ENCODE results near the gene NUP93.

The NUP93 gene

DNA sequence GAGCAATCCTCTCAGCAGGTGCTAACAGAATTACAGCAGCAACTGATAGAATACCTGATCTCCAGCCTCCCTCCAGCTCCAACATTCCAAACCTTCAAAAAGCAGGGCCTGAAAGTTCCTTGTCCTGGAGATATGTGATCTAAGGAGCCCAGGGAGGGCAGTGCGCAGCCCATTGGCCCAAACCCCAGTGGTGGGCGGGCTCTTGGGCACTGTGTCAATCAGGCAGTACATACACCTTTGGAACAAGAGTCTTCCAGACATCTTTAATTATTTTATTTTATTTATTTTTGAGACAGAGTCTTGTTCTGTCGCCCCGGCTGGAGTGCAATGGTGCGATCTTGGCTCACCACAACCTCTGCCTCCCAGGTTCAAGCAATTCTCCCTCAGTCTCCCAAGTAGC is 159.3 kb downstream of the NUP93 start:
- TF ChIP-seq, protein P1, sequence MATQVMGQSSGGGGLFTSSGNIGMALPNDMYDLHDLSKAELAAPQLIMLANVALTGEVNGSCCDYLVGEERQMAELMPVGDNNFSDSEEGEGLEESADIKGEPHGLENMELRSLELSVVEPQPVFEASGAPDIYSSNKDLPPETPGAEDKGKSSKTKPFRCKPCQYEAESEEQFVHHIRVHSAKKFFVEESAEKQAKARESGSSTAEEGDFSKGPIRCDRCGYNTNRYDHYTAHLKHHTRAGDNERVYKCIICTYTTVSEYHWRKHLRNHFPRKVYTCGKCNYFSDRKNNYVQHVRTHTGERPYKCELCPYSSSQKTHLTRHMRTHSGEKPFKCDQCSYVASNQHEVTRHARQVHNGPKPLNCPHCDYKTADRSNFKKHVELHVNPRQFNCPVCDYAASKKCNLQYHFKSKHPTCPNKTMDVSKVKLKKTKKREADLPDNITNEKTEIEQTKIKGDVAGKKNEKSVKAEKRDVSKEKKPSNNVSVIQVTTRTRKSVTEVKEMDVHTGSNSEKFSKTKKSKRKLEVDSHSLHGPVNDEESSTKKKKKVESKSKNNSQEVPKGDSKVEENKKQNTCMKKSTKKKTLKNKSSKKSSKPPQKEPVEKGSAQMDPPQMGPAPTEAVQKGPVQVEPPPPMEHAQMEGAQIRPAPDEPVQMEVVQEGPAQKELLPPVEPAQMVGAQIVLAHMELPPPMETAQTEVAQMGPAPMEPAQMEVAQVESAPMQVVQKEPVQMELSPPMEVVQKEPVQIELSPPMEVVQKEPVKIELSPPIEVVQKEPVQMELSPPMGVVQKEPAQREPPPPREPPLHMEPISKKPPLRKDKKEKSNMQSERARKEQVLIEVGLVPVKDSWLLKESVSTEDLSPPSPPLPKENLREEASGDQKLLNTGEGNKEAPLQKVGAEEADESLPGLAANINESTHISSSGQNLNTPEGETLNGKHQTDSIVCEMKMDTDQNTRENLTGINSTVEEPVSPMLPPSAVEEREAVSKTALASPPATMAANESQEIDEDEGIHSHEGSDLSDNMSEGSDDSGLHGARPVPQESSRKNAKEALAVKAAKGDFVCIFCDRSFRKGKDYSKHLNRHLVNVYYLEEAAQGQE (IDR thresholded peaks at IDR 0.05; ENCODE audit: insufficient read depth in 1 of 2, low read depth in 2 of 2, low read length in 2 of 2): no peak
- TF ChIP-seq FOXP2 (optimal IDR thresholded peaks at IDR 0.05; ENCODE audit: borderline replicate concordance, extremely low read depth, extremely low read length, insufficient read depth): no peak
- no peak for TF ChIP-seq POLR2AphosphoS5 (IDR thresholded peaks at IDR 0.05; ENCODE audit: low read depth, low read length)

DNA sequence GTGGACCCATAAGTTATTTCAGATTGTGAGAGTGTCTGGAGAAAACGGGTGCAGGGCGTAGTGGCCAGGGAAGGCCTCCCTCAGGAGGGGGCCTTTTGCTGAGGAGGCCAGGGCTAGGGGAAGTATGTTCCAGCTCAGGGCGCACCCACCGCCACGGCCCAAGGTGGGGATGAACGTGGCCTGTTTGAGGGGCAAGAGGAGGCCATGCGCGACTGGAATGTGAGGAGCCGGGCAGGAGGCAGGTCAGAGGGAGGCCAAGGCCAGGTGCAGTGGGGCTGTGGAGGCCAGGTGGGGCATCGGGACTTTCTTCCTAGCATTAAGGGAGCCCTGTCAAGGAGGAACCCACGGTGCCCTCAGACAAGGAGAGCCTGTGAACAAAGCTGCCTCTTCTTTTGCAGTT is 161.8 kb downstream of the NUP93 start:
- no peak for TF ChIP-seq FOXP2 (optimal IDR thresholded peaks at IDR 0.05; ENCODE audit: borderline replicate concordance, extremely low read depth, extremely low read length, insufficient read depth)
- no peak for TF ChIP-seq SIN3A (IDR thresholded peaks at IDR 0.05; ENCODE audit: borderline replicate concordance, insufficient read depth, low read length)
- TF ChIP-seq, protein P1 (IDR thresholded peaks at IDR 0.05; ENCODE audit: insufficient read depth in 1 of 2, low read depth in 2 of 2, low read length in 2 of 2): no peak
- no peak for TF ChIP-seq TAF1 (IDR thresholded peaks at IDR 0.05; ENCODE audit: borderline replicate concordance, insufficient read depth, low read length)
- TF ChIP-seq POLR2AphosphoS5 (IDR thresholded peaks at IDR 0.05; ENCODE audit: low read depth, low read length): no peak

DNA sequence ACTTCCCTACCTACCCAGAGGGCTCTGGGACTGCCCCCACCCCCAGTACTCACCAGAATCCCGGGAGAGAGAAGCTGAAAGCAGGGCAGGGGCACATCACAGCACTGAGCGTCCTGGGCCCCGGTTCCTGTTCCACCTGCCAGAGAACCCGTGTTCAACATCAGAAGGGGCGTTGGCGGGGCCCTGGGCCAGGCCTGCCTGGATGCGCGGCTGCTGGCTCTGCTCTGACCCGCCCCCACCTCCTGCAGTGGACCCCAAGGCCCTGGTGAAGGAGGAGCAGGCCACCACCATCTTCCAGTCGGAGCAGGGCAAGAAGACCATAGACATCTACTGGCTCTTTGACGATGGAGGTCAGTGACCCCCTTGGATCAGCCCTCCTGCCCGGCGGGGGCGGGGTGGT is 162.8 kb downstream of the NUP93 start:
- TF ChIP-seq FOXP2 (optimal IDR thresholded peaks at IDR 0.05; ENCODE audit: borderline replicate concordance, extremely low read depth, extremely low read length, insufficient read depth) (no peak), SIN3A (IDR thresholded peaks at IDR 0.05; ENCODE audit: borderline replicate concordance, insufficient read depth, low read length) (no peak), POLR2AphosphoS5 (IDR thresholded peaks at IDR 0.05; ENCODE audit: low read depth, low read length) (no peak)
- TF ChIP-seq, protein P1 (IDR thresholded peaks at IDR 0.05; ENCODE audit: insufficient read depth in 1 of 2, low read depth in 2 of 2, low read length in 2 of 2): no peak

DNA sequence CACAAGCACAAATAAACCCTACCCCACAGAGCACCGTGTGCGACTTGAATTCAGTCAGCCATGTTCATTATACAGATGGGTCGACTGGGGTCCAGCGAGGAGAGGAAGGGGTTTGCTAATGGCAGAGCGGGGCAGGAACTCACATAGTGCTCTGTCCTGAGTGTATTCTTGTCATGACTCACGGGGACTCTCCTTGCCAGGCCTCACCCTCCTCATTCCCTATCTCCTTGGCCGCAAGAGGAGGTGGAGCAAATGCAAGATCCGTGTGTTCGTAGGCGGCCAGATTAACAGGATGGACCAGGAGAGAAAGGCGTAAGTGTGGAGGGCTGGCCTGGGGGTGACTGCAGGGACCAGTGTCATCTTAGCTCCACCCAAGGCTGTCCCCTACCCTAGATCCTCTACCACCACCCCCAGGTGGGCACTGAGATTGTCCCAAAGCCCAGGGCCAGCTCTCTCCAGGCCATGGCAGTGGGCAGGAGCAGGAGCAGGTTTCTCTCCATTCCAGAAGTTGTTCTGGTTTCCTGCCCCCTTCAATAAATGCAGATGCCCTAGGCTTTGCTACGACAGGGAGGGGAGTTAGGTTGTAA is 164.5 kb downstream of the NUP93 start:
- no peak for TF ChIP-seq POLR2AphosphoS5 (IDR thresholded peaks at IDR 0.05; ENCODE audit: low read depth, low read length)
- TF ChIP-seq, protein P1 (IDR thresholded peaks at IDR 0.05; ENCODE audit: insufficient read depth in 1 of 2, low read depth in 2 of 2, low read length in 2 of 2): no peak
- TF ChIP-seq TAF1 (IDR thresholded peaks at IDR 0.05; ENCODE audit: borderline replicate concordance, insufficient read depth, low read length): no peak
- TF ChIP-seq SIN3A (IDR thresholded peaks at IDR 0.05; ENCODE audit: borderline replicate concordance, insufficient read depth, low read length): no peak
- no peak for TF ChIP-seq FOXP2 (optimal IDR thresholded peaks at IDR 0.05; ENCODE audit: borderline replicate concordance, extremely low read depth, extremely low read length, insufficient read depth)

DNA sequence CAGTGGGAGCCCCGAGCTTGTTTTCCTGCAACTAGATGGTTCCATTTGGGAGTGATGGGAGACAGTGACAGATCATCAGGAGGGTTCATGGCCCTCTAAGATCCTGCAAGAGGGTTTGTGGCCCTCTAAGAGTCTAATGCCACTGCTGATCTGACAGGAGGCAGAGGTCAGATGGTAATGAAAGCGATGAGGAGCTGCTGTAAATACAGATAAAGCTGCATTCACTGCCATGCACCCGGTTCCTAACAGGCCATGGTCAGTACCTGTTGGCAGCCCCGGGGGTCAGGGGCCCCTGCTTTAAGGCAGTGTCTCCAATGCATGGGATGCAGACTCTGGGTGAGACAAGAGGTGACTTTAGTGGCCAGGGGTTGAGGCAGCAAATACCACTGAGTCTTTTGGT is 165.9 kb downstream of the NUP93 start:
- TF ChIP-seq SIN3A (IDR thresholded peaks at IDR 0.05; ENCODE audit: borderline replicate concordance, insufficient read depth, low read length) (no peak), FOXP2 (optimal IDR thresholded peaks at IDR 0.05; ENCODE audit: borderline replicate concordance, extremely low read depth, extremely low read length, insufficient read depth) (no peak), TAF1 (IDR thresholded peaks at IDR 0.05; ENCODE audit: borderline replicate concordance, insufficient read depth, low read length) (no peak), POLR2AphosphoS5 (IDR thresholded peaks at IDR 0.05; ENCODE audit: low read depth, low read length) (no peak)
- TF ChIP-seq, protein P1 (IDR thresholded peaks at IDR 0.05; ENCODE audit: insufficient read depth in 1 of 2, low read depth in 2 of 2, low read length in 2 of 2): no peak

Measured in PFSK-1 (cell line).